HL-60 (cell line): ENCODE data around the gene HSDL1.

Experiments
- DNase-seq, 2 experiments: peaks; one replicate each; pipeline ENCODE4 v3.0.0-alpha.2; 2010 to 2020; ENCODE audit warnings: low read depth in 1 of 2, low spot score in 1 of 2
- H3K27ac ChIP-seq: fragments of 250-450 bp; sonication (Bioruptor Pico); replicated peaks from 2 replicates; pipeline ENCODE4 v1.5.1; 2020; ENCODE audit warnings: mild to moderate bottlenecking, moderate library complexity
- H3K27me3 ChIP-seq: fragments of 250-450 bp; sonication (Bioruptor Pico); 2 replicates; pipeline ENCODE4 v1.5.1; 2021; ENCODE audit warnings: mild to moderate bottlenecking, moderate library complexity; ENCODE audit not compliant: insufficient read depth, poor library complexity, severe bottlenecking
- H3K4me3 ChIP-seq: replicated peaks from 2 replicates; pipeline ENCODE4 v1.5.1; 2011; ENCODE audit warnings: mild to moderate bottlenecking, control low read depth, low read length; ENCODE audit not compliant: insufficient read depth
- CTCF ChIP-seq: IDR thresholded peaks from one replicate; pipeline ENCODE4 v1.5.1; 2011; ENCODE audit warnings: low read length, control low read depth, inconsistent platforms; ENCODE audit not compliant: insufficient read depth
- GABPA ChIP-seq: IDR thresholded peaks from 2 replicates; pipeline ENCODE4 v1.6.1; 2012; ENCODE audit warnings: low read depth
- POLR2AphosphoS5 ChIP-seq: IDR thresholded peaks from 2 replicates; pipeline ENCODE4 v1.6.1; 2012; ENCODE audit warnings: low read depth
- REST ChIP-seq: IDR thresholded peaks from 2 replicates; pipeline ENCODE4 v1.6.1; 2012; ENCODE audit warnings: low read depth; ENCODE audit not compliant: insufficient replicate concordance
- SPI1 ChIP-seq: IDR thresholded peaks from 2 replicates; pipeline ENCODE4 v1.6.1; 2012; ENCODE audit warnings: low read depth, mild to moderate bottlenecking, borderline replicate concordance

Gene HSDL1

GRCh38 chr16:84191466-84191865, 46.5 kb upstream of the HSDL1 start:
- no peak for TF ChIP-seq REST
- TF ChIP-seq POLR2AphosphoS5, result no peak
- TF ChIP-seq GABPA, result no peak
- no peak for TF ChIP-seq SPI1
- DNase-seq, result no peak
- Histone ChIP-seq H3K27me3 (peaks cover 2% of the 10 kb centered on the region), H3K27ac (no peak overlapping the region), H3K4me3 (no peak overlapping the region)

- TF ChIP-seq CTCF, result no peak
- Histone ChIP-seq H3K27ac (no peak within 1 kb of the TSS), H3K4me3 (no peak within 1 kb of the TSS), H3K27me3 (peaks cover 2% of the 10 kb centered on the region)
- DNase-seq, result no peak
Measured at GRCh38 chr16:84190731-84191388, 45.9 kb upstream of the HSDL1 start, which contains the start of gene ADAD2. ADAD2 (plus strand) TSS chr16:84191157; CDS start chr16:84191231, 74 bp downstream.

- TF ChIP-seq CTCF, result peak; percentile 89
- TF ChIP-seq POLR2AphosphoS5, result peak; percentile 81; the same call in 1 of the 2 replicates
- peak; percentile 44; the same call in 1 of the 2 replicates for TF ChIP-seq SPI1
- TF ChIP-seq GABPA, result peak; percentile 97
- TF ChIP-seq REST, result no peak
- H3K4me3 ChIP-seq, result peak within 1 kb of the TSS; percentile 88
- H3K27me3 ChIP-seq, result no peaks in the 10 kb centered on the region
- peak; percentile 89 to 90 for DNase-seq
- H3K27ac ChIP-seq, result peak within 1 kb of the TSS; percentile 82
Measured at GRCh38 chr16:84186685-84187437, 41.9 kb upstream of the HSDL1 start, which contains the start of gene TAF1C. TAF1C (minus strand) TSS chr16:84187057; CDS start chr16:84184988, 2,069 bp downstream.

- TF ChIP-seq POLR2AphosphoS5, result no peak
- no peak for TF ChIP-seq REST
- TF ChIP-seq CTCF, result no peak
- no peak for TF ChIP-seq SPI1
- no peak for TF ChIP-seq GABPA
- Histone ChIP-seq H3K27ac (no peak overlapping the region), H3K4me3 (no peak overlapping the region), H3K27me3 (no peaks in the 10 kb centered on the region)
- no peak for DNase-seq
Measured at GRCh38 chr16:84184775-84185174, 39.8 kb upstream of the HSDL1 start.
